ENCODE measurements around the gene ADAMTS19.

Gene ADAMTS19

DNA sequence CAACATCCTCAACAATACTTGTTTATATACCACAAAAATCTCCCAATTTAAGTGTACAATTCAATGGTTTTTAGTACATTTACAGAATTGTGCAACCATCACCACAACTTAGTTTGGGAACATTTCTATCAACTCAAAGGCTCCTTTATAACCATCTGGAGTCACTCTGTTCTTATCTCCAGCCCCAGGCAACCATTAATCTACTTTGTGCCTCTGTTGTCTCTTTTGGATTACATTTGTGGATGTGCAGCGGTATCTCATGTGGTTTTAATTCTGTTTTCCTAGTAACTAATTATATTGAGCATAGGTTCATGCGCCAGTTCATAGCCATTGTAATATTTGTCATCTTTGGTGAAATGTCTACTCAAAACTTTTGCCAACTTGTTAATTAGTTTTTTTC lies 14.4 kb downstream of the ADAMTS19 start:
- H3K4me2 ChIP-seq (ENCODE audit: low read length): no peak overlapping the region
- no peaks in the 10 kb centered on the region for H4K20me1 ChIP-seq (ENCODE audit: insufficient read depth, low read length)
- no peak overlapping the region for H2AFZ ChIP-seq (ENCODE audit: low read length)
- no peaks in the 10 kb centered on the region for H3K36me3 ChIP-seq (ENCODE audit: insufficient read depth, low read length)
- H3K27ac ChIP-seq (ENCODE audit: low read depth, low read length, poor library complexity, severe bottlenecking): no peak overlapping the region
- TF ChIP-seq, protein P1, sequence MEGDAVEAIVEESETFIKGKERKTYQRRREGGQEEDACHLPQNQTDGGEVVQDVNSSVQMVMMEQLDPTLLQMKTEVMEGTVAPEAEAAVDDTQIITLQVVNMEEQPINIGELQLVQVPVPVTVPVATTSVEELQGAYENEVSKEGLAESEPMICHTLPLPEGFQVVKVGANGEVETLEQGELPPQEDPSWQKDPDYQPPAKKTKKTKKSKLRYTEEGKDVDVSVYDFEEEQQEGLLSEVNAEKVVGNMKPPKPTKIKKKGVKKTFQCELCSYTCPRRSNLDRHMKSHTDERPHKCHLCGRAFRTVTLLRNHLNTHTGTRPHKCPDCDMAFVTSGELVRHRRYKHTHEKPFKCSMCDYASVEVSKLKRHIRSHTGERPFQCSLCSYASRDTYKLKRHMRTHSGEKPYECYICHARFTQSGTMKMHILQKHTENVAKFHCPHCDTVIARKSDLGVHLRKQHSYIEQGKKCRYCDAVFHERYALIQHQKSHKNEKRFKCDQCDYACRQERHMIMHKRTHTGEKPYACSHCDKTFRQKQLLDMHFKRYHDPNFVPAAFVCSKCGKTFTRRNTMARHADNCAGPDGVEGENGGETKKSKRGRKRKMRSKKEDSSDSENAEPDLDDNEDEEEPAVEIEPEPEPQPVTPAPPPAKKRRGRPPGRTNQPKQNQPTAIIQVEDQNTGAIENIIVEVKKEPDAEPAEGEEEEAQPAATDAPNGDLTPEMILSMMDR (IDR thresholded peaks at IDR 0.05; ENCODE audit: low read length): no peak
- no peak for TF ChIP-seq EZH2 (IDR thresholded peaks at IDR 0.05; ENCODE audit: borderline replicate concordance, low read length)
- no peaks in the 10 kb centered on the region for H3F3A ChIP-seq (ENCODE audit: insufficient read depth, low read length)
- no peak overlapping the region for H3K9ac ChIP-seq (ENCODE audit: low read length)
- H3K4me3 ChIP-seq (ENCODE audit: low read depth, low read length, poor library complexity, severe bottlenecking): no peak overlapping the region
- no peaks in the 10 kb centered on the region for H3K9me3 ChIP-seq (ENCODE audit: low read length)
- H3K4me1 ChIP-seq (ENCODE audit: insufficient read depth, low read length, severe bottlenecking): peaks cover 11% of the 10 kb centered on the region
- no peaks in the 10 kb centered on the region for H3K79me2 ChIP-seq (ENCODE audit: insufficient read depth, low read length)
- H3K9me2 ChIP-seq (ENCODE audit: low read depth, low read length): no peaks in the 10 kb centered on the region
- no peaks in the 10 kb centered on the region for H3K27me3 ChIP-seq (ENCODE audit: insufficient read depth, low read length)

DNA sequence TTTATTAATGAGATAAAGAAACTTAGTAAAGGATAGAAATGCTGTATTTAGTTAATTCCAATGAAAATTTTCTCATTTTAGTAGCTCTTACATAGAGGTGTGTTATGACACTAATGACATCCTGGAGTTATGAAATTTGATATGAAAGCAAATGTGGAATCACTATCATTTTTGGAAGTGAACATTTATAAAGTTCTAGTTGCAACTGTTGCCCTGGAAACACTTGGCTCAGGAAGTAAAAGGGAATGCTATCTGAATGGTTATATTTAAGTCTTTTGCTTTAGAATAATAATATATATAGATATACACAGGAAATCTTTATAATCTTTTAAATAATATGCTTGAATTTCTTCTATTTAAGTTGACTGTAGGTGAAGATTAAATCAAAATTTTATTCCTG lies 16.7 kb downstream of the ADAMTS19 start:
- no peaks in the 10 kb centered on the region for H3K79me2 ChIP-seq (ENCODE audit: insufficient read depth, low read length)
- H3F3A ChIP-seq (ENCODE audit: insufficient read depth, low read length): no peaks in the 10 kb centered on the region
- peaks cover 11% of the 10 kb centered on the region for H3K4me1 ChIP-seq (ENCODE audit: insufficient read depth, low read length, severe bottlenecking)
- H3K9me2 ChIP-seq (ENCODE audit: low read depth, low read length): no peaks in the 10 kb centered on the region
- no peak overlapping the region for H3K4me3 ChIP-seq (ENCODE audit: low read depth, low read length, poor library complexity, severe bottlenecking)
- no peak overlapping the region for H3K27ac ChIP-seq (ENCODE audit: low read depth, low read length, poor library complexity, severe bottlenecking)
- H3K4me2 ChIP-seq (ENCODE audit: low read length): no peak overlapping the region
- no peaks in the 10 kb centered on the region for H3K36me3 ChIP-seq (ENCODE audit: insufficient read depth, low read length)
- no peak overlapping the region for H2AFZ ChIP-seq (ENCODE audit: low read length)
- no peaks in the 10 kb centered on the region for H3K9me3 ChIP-seq (ENCODE audit: low read length)
- H4K20me1 ChIP-seq (ENCODE audit: insufficient read depth, low read length): no peaks in the 10 kb centered on the region
- no peak overlapping the region for H3K9ac ChIP-seq (ENCODE audit: low read length)
- TF ChIP-seq, protein P1 (IDR thresholded peaks at IDR 0.05; ENCODE audit: low read length): no peak
- TF ChIP-seq EZH2 (IDR thresholded peaks at IDR 0.05; ENCODE audit: borderline replicate concordance, low read length): no peak
- no peaks in the 10 kb centered on the region for H3K27me3 ChIP-seq (ENCODE audit: insufficient read depth, low read length)

DNA sequence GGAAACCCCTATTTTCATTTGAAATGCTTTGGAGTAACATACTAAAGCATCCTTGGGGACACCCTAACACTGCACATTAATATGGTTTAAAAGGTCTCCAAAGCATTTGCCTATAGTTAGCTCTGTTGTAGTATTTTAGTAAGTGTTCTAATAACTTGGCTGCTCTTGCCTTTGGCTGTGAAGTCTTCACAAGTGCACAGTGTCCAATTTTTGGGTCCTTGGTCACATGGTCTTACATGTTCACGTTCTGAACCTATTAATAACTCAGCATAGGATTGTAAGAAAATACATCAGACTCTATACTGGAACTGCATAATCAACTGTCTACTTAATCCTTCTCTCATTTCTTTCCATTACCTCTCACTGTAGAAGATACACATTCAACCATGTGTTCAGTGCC lies 17.4 kb downstream of the ADAMTS19 start:
- H3K9ac ChIP-seq (ENCODE audit: low read length): no peak overlapping the region
- H3K9me2 ChIP-seq (ENCODE audit: low read depth, low read length): no peaks in the 10 kb centered on the region
- H3F3A ChIP-seq (ENCODE audit: insufficient read depth, low read length): no peaks in the 10 kb centered on the region
- no peaks in the 10 kb centered on the region for H3K9me3 ChIP-seq (ENCODE audit: low read length)
- H3K27me3 ChIP-seq (ENCODE audit: insufficient read depth, low read length): no peaks in the 10 kb centered on the region
- no peaks in the 10 kb centered on the region for H3K36me3 ChIP-seq (ENCODE audit: insufficient read depth, low read length)
- no peaks in the 10 kb centered on the region for H3K79me2 ChIP-seq (ENCODE audit: insufficient read depth, low read length)
- H3K4me3 ChIP-seq (ENCODE audit: low read depth, low read length, poor library complexity, severe bottlenecking): no peak overlapping the region
- H4K20me1 ChIP-seq (ENCODE audit: insufficient read depth, low read length): no peaks in the 10 kb centered on the region
- H3K4me1 ChIP-seq (ENCODE audit: insufficient read depth, low read length, severe bottlenecking): peaks cover 11% of the 10 kb centered on the region
- no peak overlapping the region for H2AFZ ChIP-seq (ENCODE audit: low read length)
- no peak overlapping the region for H3K4me2 ChIP-seq (ENCODE audit: low read length)
- TF ChIP-seq, protein P1 (IDR thresholded peaks at IDR 0.05; ENCODE audit: low read length): no peak
- no peak overlapping the region for H3K27ac ChIP-seq (ENCODE audit: low read depth, low read length, poor library complexity, severe bottlenecking)

Data from OCI-LY1 (cell line).